Dendritic cell treated with granulocyte-macrophage colony-stimulating factor and Interleukin-4, amounts not matched to agents 40 ng/mL and 50 ng/mL, for 4 days (primary cell): ENCODE measurements around the gene CELSR2.
"Not testable (repeated sequence)": the region's sequence is repeated elsewhere in the genome, so short reads cannot be mapped to it uniquely, and the experiment has no call there.

Experiments used
- H3K27ac Mint-ChIP-seq: one replicate; pipeline ENCODE4 v1.8.0; 2022; ENCODE audit warnings: mild to moderate bottlenecking, mixed read lengths
- H3K27me3 Mint-ChIP-seq: one replicate; pipeline ENCODE4 v1.8.0; 2022; ENCODE audit warnings: mild to moderate bottlenecking, mixed read lengths
- H3K36me3 Mint-ChIP-seq: one replicate; pipeline ENCODE4 v1.8.0; 2022; ENCODE audit warnings: low read depth, mixed read lengths
- H3K4me1 Mint-ChIP-seq: one replicate; pipeline ENCODE4 v1.8.0; 2022; ENCODE audit warnings: low read depth, mixed read lengths
- H3K4me3 Mint-ChIP-seq: one replicate; pipeline ENCODE4 v1.8.0; 2022; ENCODE audit warnings: mild to moderate bottlenecking, moderate library complexity, mixed read lengths
- H3K9me3 Mint-ChIP-seq: one replicate; pipeline ENCODE4 v1.8.0; 2022; ENCODE audit warnings: mixed read lengths
- intact Hi-C: fragments of 100-400 bp; cut with micrococcal nuclease; formaldehyde crosslinking; loops from one replicate; pipeline ENCODE4 v1.15.0; 2022

Gene CELSR2

GRCh38 chr1:109216662-109217061 lies 32.7 kb upstream of the CELSR2 start:
- intact Hi-C loops: no loop called here
- H3K4me3 Mint-ChIP-seq: no peak overlapping the region
- H3K27me3 Mint-ChIP-seq: peaks cover 2% of the 10 kb centered on the region
- H3K4me1 Mint-ChIP-seq: peaks cover 32% of the 10 kb centered on the region
- H3K36me3 Mint-ChIP-seq: peaks cover 55% of the 10 kb centered on the region
- peak overlapping the region; percentile 12 for H3K27ac Mint-ChIP-seq
- no peaks in the 10 kb centered on the region for H3K9me3 Mint-ChIP-seq

- H3K36me3 Mint-ChIP-seq: peaks cover 55% of the 10 kb centered on the region
- intact Hi-C loops: no loop called here
These were observed 30.8 kb upstream of the CELSR2 start for GRCh38 chr1:109218516-109218915.

GRCh38 chr1:109221201-109221600 lies 28.1 kb upstream of the CELSR2 start:
- H3K27ac Mint-ChIP-seq, H3K27me3 Mint-ChIP-seq, H3K9me3 Mint-ChIP-seq, H3K4me3 Mint-ChIP-seq, intact Hi-C loops: not testable (repeated sequence)
- Mint-ChIP-seq H3K36me3 (peaks cover 55% of the 10 kb centered on the region), H3K4me1 (peaks cover 11% of the 10 kb centered on the region)

More at GRCh38 chr1:109218516-109218915, 30.8 kb upstream of the CELSR2 start:
- no peak overlapping the region for H3K27ac Mint-ChIP-seq
- H3K27me3 Mint-ChIP-seq: no peaks in the 10 kb centered on the region
- H3K4me1 Mint-ChIP-seq: peaks cover 29% of the 10 kb centered on the region
- H3K4me3 Mint-ChIP-seq: no peak overlapping the region
- H3K9me3 Mint-ChIP-seq: no peaks in the 10 kb centered on the region

- no peaks in the 10 kb centered on the region for H3K9me3 Mint-ChIP-seq
- peaks cover 67% of the 10 kb centered on the region for H3K36me3 Mint-ChIP-seq
- H3K4me1 Mint-ChIP-seq: no peaks in the 10 kb centered on the region
- H3K27ac Mint-ChIP-seq: no peak overlapping the region
- no peaks in the 10 kb centered on the region for H3K27me3 Mint-ChIP-seq
- intact Hi-C loops: no loop called here
- H3K4me3 Mint-ChIP-seq: no peak overlapping the region
These were observed 24.0 kb upstream of the CELSR2 start for GRCh38 chr1:109225308-109225707.

- no peak overlapping the region for H3K27ac Mint-ChIP-seq
- H3K4me1 Mint-ChIP-seq: no peaks in the 10 kb centered on the region
- peaks cover 73% of the 10 kb centered on the region for H3K36me3 Mint-ChIP-seq
- H3K27me3 Mint-ChIP-seq: no peaks in the 10 kb centered on the region
- no peak overlapping the region for H3K4me3 Mint-ChIP-seq
- no peaks in the 10 kb centered on the region for H3K9me3 Mint-ChIP-seq
- intact Hi-C loops: no loop called here
These were observed 23.5 kb upstream of the CELSR2 start for GRCh38 chr1:109225711-109226445.

GRCh38 chr1:109228167-109228566 lies 21.2 kb upstream of the CELSR2 start:
- Mint-ChIP-seq H3K36me3 (peaks cover 90% of the 10 kb centered on the region), H3K9me3 (no peaks in the 10 kb centered on the region), H3K27ac (no peak overlapping the region), H3K27me3 (no peaks in the 10 kb centered on the region), H3K4me3 (no peak overlapping the region), H3K4me1 (no peaks in the 10 kb centered on the region)
- intact Hi-C loops: no loop called here

- Mint-ChIP-seq H3K4me1 (no peaks in the 10 kb centered on the region), H3K27ac (no peak overlapping the region), H3K9me3 (no peaks in the 10 kb centered on the region), H3K4me3 (no peak overlapping the region), H3K27me3 (no peaks in the 10 kb centered on the region), H3K36me3 (peaks cover 90% of the 10 kb centered on the region)
- intact Hi-C loops: no loop called here
These were observed 19.7 kb upstream of the CELSR2 start for GRCh38 chr1:109229531-109230127.

GRCh38 chr1:109231066-109231465 lies 18.3 kb upstream of the CELSR2 start:
- Mint-ChIP-seq H3K36me3 (peaks cover 93% of the 10 kb centered on the region), H3K4me3 (no peak overlapping the region), H3K27ac (no peak overlapping the region), H3K9me3 (no peaks in the 10 kb centered on the region), H3K27me3 (no peaks in the 10 kb centered on the region), H3K4me1 (no peaks in the 10 kb centered on the region)
- intact Hi-C loops: no loop called here

- Mint-ChIP-seq H3K36me3 (peaks cover 91% of the 10 kb centered on the region), H3K4me3 (no peak overlapping the region), H3K9me3 (no peaks in the 10 kb centered on the region), H3K4me1 (no peaks in the 10 kb centered on the region), H3K27me3 (peaks cover 1% of the 10 kb centered on the region), H3K27ac (no peak overlapping the region)
- intact Hi-C loops: no loop called here
These were observed 14.2 kb upstream of the CELSR2 start for GRCh38 chr1:109235137-109235536.

GRCh38 chr1:109237512-109237911 lies 11.8 kb upstream of the CELSR2 start:
- intact Hi-C loops: no loop called here
- peaks cover 18% of the 10 kb centered on the region for H3K4me1 Mint-ChIP-seq
- peaks cover 67% of the 10 kb centered on the region for H3K36me3 Mint-ChIP-seq
- no peak overlapping the region for H3K4me3 Mint-ChIP-seq
- no peaks in the 10 kb centered on the region for H3K9me3 Mint-ChIP-seq
- no peak overlapping the region for H3K27ac Mint-ChIP-seq
- peaks cover 25% of the 10 kb centered on the region for H3K27me3 Mint-ChIP-seq

- H3K36me3 Mint-ChIP-seq: peaks cover 61% of the 10 kb centered on the region
- peaks cover 34% of the 10 kb centered on the region for H3K27me3 Mint-ChIP-seq
- no peak overlapping the region for H3K4me3 Mint-ChIP-seq
- H3K4me1 Mint-ChIP-seq: peaks cover 21% of the 10 kb centered on the region
- no peaks in the 10 kb centered on the region for H3K9me3 Mint-ChIP-seq
- H3K27ac Mint-ChIP-seq: no peak overlapping the region
- intact Hi-C loops: no loop called here
These were observed 11.0 kb upstream of the CELSR2 start for GRCh38 chr1:109238382-109238781.

GRCh38 chr1:109239047-109239408 lies 10.3 kb upstream of the CELSR2 start:
- peaks cover 37% of the 10 kb centered on the region for H3K27me3 Mint-ChIP-seq
- H3K27ac Mint-ChIP-seq: no peak overlapping the region
- H3K4me1 Mint-ChIP-seq: peaks cover 21% of the 10 kb centered on the region
- no peak overlapping the region for H3K4me3 Mint-ChIP-seq
- peaks cover 57% of the 10 kb centered on the region for H3K36me3 Mint-ChIP-seq
- H3K9me3 Mint-ChIP-seq: no peaks in the 10 kb centered on the region
- intact Hi-C loops: no loop called here

GRCh38 chr1:109239409-109240068 lies 9.8 kb upstream of the CELSR2 start:
- Mint-ChIP-seq H3K4me1 (peaks cover 21% of the 10 kb centered on the region), H3K27me3 (peaks cover 41% of the 10 kb centered on the region), H3K27ac (no peak overlapping the region), H3K36me3 (peaks cover 52% of the 10 kb centered on the region), H3K9me3 (no peaks in the 10 kb centered on the region), H3K4me3 (no peak overlapping the region)
- intact Hi-C loops: no loop called here
